ENCODE results near the gene CHEK2. TPM values are rescaled to one million over a fixed set of nuclear protein-coding genes. Genes with fewer than 3 reads are reported as not detected.
"Not testable (repeated sequence)": the region's sequence is repeated elsewhere in the genome, so short reads cannot be mapped to it uniquely, and the experiment has no call there.

The CHEK2 gene
- total RNA-seq, 1 experiment from 2014 or later = 38.6 TPM

- peaks cover 32% of the 10 kb centered on the region for H3K36me3 ChIP-seq
- DNase-seq = no peak
These were observed 27.5 kb downstream of the CHEK2 start for GRCh38 chr22:28714043-28714628.

GRCh38 chr22:28711820-28712777, 29.5 kb downstream of the CHEK2 start:
- H3K4me3 ChIP-seq = no peak overlapping the region
- peak; percentile 31 for DNase-seq
- peaks cover 31% of the 10 kb centered on the region for H3K36me3 ChIP-seq
- H3K9me3 ChIP-seq = no peaks in the 10 kb centered on the region
- no peaks in the 10 kb centered on the region for H3K27me3 ChIP-seq

More at GRCh38 chr22:28714043-28714628, 27.5 kb downstream of the CHEK2 start:
- Histone ChIP-seq H3K4me3 (no peak overlapping the region), H3K9me3 (no peaks in the 10 kb centered on the region), H3K27me3 (no peaks in the 10 kb centered on the region)

- H3K27me3 ChIP-seq = no peaks in the 10 kb centered on the region
- H3K4me3 ChIP-seq = no peak overlapping the region
- DNase-seq = no peak
- peaks cover 34% of the 10 kb centered on the region for H3K36me3 ChIP-seq
- H3K9me3 ChIP-seq = no peaks in the 10 kb centered on the region
These were observed 30.3 kb downstream of the CHEK2 start for GRCh38 chr22:28711341-28711740.

GRCh38 chr22:28710576-28711191, 30.9 kb downstream of the CHEK2 start:
- Histone ChIP-seq H3K9me3 (no peaks in the 10 kb centered on the region), H3K4me3 (no peak overlapping the region), H3K36me3 (peaks cover 37% of the 10 kb centered on the region), H3K27me3 (no peaks in the 10 kb centered on the region)
- peak; percentile 12 for DNase-seq

GRCh38 chr22:28710107-28710506, 31.5 kb downstream of the CHEK2 start:
- Histone ChIP-seq H3K36me3 (peaks cover 40% of the 10 kb centered on the region), H3K27me3 (no peaks in the 10 kb centered on the region), H3K4me3 (no peak overlapping the region), H3K9me3 (no peaks in the 10 kb centered on the region)
- DNase-seq = peak; percentile 11

- H3K36me3 ChIP-seq = peaks cover 50% of the 10 kb centered on the region
- H3K4me3 ChIP-seq = no peak overlapping the region
- no peaks in the 10 kb centered on the region for H3K27me3 ChIP-seq
- DNase-seq = no peak
- no peaks in the 10 kb centered on the region for H3K9me3 ChIP-seq
These were observed 34.8 kb downstream of the CHEK2 start for GRCh38 chr22:28706845-28707244.

- peaks cover 33% of the 10 kb centered on the region for H3K36me3 ChIP-seq
- no peaks in the 10 kb centered on the region for H3K9me3 ChIP-seq
- H3K4me3 ChIP-seq = no peak overlapping the region
- H3K27me3 ChIP-seq = no peaks in the 10 kb centered on the region
- DNase-seq = no peak
These were observed 38.2 kb downstream of the CHEK2 start for GRCh38 chr22:28703436-28703835.

GRCh38 chr22:28702891-28703290, 38.7 kb downstream of the CHEK2 start:
- H3K4me3 ChIP-seq = no peak overlapping the region
- H3K9me3 ChIP-seq = no peaks in the 10 kb centered on the region
- peaks cover 29% of the 10 kb centered on the region for H3K36me3 ChIP-seq
- no peaks in the 10 kb centered on the region for H3K27me3 ChIP-seq
- no peak for DNase-seq

- H3K36me3 ChIP-seq, H3K27me3 ChIP-seq, H3K4me3 ChIP-seq, DNase-seq, H3K9me3 ChIP-seq: not testable (repeated sequence)
These were observed 48.4 kb downstream of the CHEK2 start for GRCh38 chr22:28693041-28693760.

- DNase-seq, H3K9me3 ChIP-seq, H3K4me3 ChIP-seq, H3K36me3 ChIP-seq, H3K27me3 ChIP-seq: not testable (repeated sequence)
These were observed 51.8 kb downstream of the CHEK2 start for GRCh38 chr22:28689796-28690195.

GRCh38 chr22:28682966-28683365, 58.7 kb downstream of the CHEK2 start:
- not testable (repeated sequence) for DNase-seq, H3K27me3 ChIP-seq, H3K9me3 ChIP-seq, H3K36me3 ChIP-seq, H3K4me3 ChIP-seq

GRCh38 chr22:28680813-28681490, 60.7 kb downstream of the CHEK2 start:
- not testable (repeated sequence) for H3K36me3 ChIP-seq, DNase-seq, H3K9me3 ChIP-seq, H3K27me3 ChIP-seq, H3K4me3 ChIP-seq

- DNase-seq = peak; percentile 85
These were observed 61.9 kb downstream of the CHEK2 start, which contains the start of gene TTC28 for GRCh38 chr22:28679611-28680287. Gene TTC28 (minus strand): TSS chr22:28679840. CDS start chr22:28679723, 117 bp downstream.

GRCh38 chr22:28678778-28679610, 62.6 kb downstream of the CHEK2 start:
- H3K27me3 ChIP-seq, H3K9me3 ChIP-seq, H3K36me3 ChIP-seq: not testable (repeated sequence)
- DNase-seq = peak; percentile 49
- H3K4me3 ChIP-seq = peak overlapping the region; percentile 71

More at GRCh38 chr22:28679611-28680287, 61.9 kb downstream of the CHEK2 start, which contains the start of gene TTC28:
- not testable (repeated sequence) for H3K9me3 ChIP-seq, H3K36me3 ChIP-seq, H3K27me3 ChIP-seq
- H3K4me3 ChIP-seq = peak within 1 kb of the TSS; percentile 71

GRCh38 chr22:28678170-28678569, 63.5 kb downstream of the CHEK2 start:
- H3K27me3 ChIP-seq, H3K36me3 ChIP-seq, H3K9me3 ChIP-seq, DNase-seq, H3K4me3 ChIP-seq: not testable (repeated sequence)

All from MG63 (cell line).